ENCODE results near the gene TMEM198. TPM values are rescaled to one million over a fixed set of nuclear protein-coding genes. Genes with fewer than 3 reads are reported as not detected.

The TMEM198 gene
- total RNA-seq, 1 experiment from 2014 or later: 2.3 TPM

- no peaks in the 10 kb centered on the region for H3K36me3 ChIP-seq (ENCODE audit: control insufficient read depth, insufficient read depth, low read length)
- no peaks in the 10 kb centered on the region for H3K9me3 ChIP-seq (ENCODE audit: control insufficient read depth, insufficient read depth, low read depth, low read length)
- DNase-seq (ENCODE audit: low read depth, low spot score) (no peak), ATAC-seq (no peak)
- peaks cover 11% of the 10 kb centered on the region for H3K4me1 ChIP-seq (ENCODE audit: control insufficient read depth, insufficient read depth, low read length)
- POLR2A ChIA-PET: no interaction called here
- in situ Hi-C loops (cut with HindIII; ENCODE audit: low pct_unique_long_range_greater_than_20kb, low sequenced_read_pairs): no loop called here
- BruUV-seq (replicated peaks): no TSS peak
- H3K27me3 ChIP-seq (ENCODE audit: control insufficient read depth, insufficient read depth, low read length): no peaks in the 10 kb centered on the region
- CTCF ChIA-PET: interaction anchor here (0.6 to 1.3 kb wide), 2 partner anchors 14 to 53 kb away, joined by 3 to 6 read pairs; no protein-coding TSS in a partner anchor
- H3K4me3 ChIP-seq (ENCODE audit: low read depth in 2 of 2, low read length in 2 of 2): no peak overlapping the region
- TF ChIP-seq CTCF (IDR thresholded peaks at IDR 0.05) (no peak), TCF7L2 (IDR thresholded peaks at IDR 0.05; ENCODE audit: low read depth, low read length) (no peak), SIN3A (IDR thresholded peaks at IDR 0.05; ENCODE audit: borderline replicate concordance, insufficient read depth, low read depth, low read length) (no peak), REST (IDR thresholded peaks at IDR 0.05; ENCODE audit: insufficient read depth in 1 of 2, low read depth in 2 of 2, low read length in 1 of 2) (no peak), POLR2AphosphoS5 (IDR thresholded peaks at IDR 0.05; ENCODE audit: low read depth, low read length) (no peak)
- intact Hi-C loops (cut with micrococcal nuclease; ENCODE audit: unreplicated experiment): no loop called here
- H3K27ac ChIP-seq (ENCODE audit: low read length): no peak overlapping the region
Measured at GRCh38 chr2:219574484-219575311, 30.9 kb downstream of the TMEM198 start.

- DNase-seq (ENCODE audit: low read depth, low spot score): no peak
- in situ Hi-C loops (cut with HindIII; ENCODE audit: low pct_unique_long_range_greater_than_20kb, low sequenced_read_pairs) (no loop called here), intact Hi-C loops (cut with micrococcal nuclease; ENCODE audit: unreplicated experiment) (no loop called here)
- no peak overlapping the region for H3K4me3 ChIP-seq (ENCODE audit: low read depth in 2 of 2, low read length in 2 of 2)
- no peak for ATAC-seq
- no peak overlapping the region for H3K27ac ChIP-seq (ENCODE audit: low read length)
- no peaks in the 10 kb centered on the region for H3K9me3 ChIP-seq (ENCODE audit: control insufficient read depth, insufficient read depth, low read depth, low read length)
- ChIA-PET POLR2A (no interaction called here), CTCF (interaction anchor here (0.6 kb wide), 2 partner anchors 16 to 54 kb away, joined by 3 to 6 read pairs; no protein-coding TSS in a partner anchor)
- no peak for TF ChIP-seq POLR2AphosphoS5 (IDR thresholded peaks at IDR 0.05; ENCODE audit: low read depth, low read length)
- H3K36me3 ChIP-seq (ENCODE audit: control insufficient read depth, insufficient read depth, low read length): no peaks in the 10 kb centered on the region
- H3K4me1 ChIP-seq (ENCODE audit: control insufficient read depth, insufficient read depth, low read length): peaks cover 8% of the 10 kb centered on the region
- no peaks in the 10 kb centered on the region for H3K27me3 ChIP-seq (ENCODE audit: control insufficient read depth, insufficient read depth, low read length)
- BruUV-seq (replicated peaks): no TSS peak
Measured at GRCh38 chr2:219575566-219576504, 32.0 kb downstream of the TMEM198 start.
